Endothelial cell (in vitro differentiated cells): ENCODE results near the gene USP31. TPM values are rescaled to one million over a fixed set of nuclear protein-coding genes. Genes with fewer than 3 reads are reported as not detected.

Source experiments
- DNase-seq: peaks from one replicate; pipeline ENCODE4 v3.0.0; 2021; ENCODE audit warnings: low spot score
- H3K27ac Mint-ChIP-seq: one replicate; pipeline ENCODE4 v1.8.0; 2021; ENCODE audit warnings: mixed read lengths, inconsistent platforms; ENCODE audit not compliant: unreplicated experiment
- H3K27me3 Mint-ChIP-seq: one replicate; pipeline ENCODE4 v1.8.0; 2021; ENCODE audit warnings: mild to moderate bottlenecking, moderate library complexity, mixed read lengths, inconsistent platforms; ENCODE audit not compliant: unreplicated experiment
- H3K36me3 Mint-ChIP-seq: one replicate; pipeline ENCODE4 v1.8.0; 2021; ENCODE audit warnings: mild to moderate bottlenecking, low read depth, mixed read lengths, inconsistent platforms; ENCODE audit not compliant: unreplicated experiment
- H3K4me1 Mint-ChIP-seq: one replicate; pipeline ENCODE4 v1.8.0; 2021; ENCODE audit warnings: mild to moderate bottlenecking, mixed read lengths, inconsistent platforms; ENCODE audit not compliant: unreplicated experiment
- H3K4me3 Mint-ChIP-seq: one replicate; pipeline ENCODE4 v1.8.0; 2021; ENCODE audit warnings: mild to moderate bottlenecking, mixed read lengths, inconsistent platforms; ENCODE audit not compliant: unreplicated experiment
- H3K9me3 Mint-ChIP-seq: one replicate; pipeline ENCODE4 v1.8.0; 2021; ENCODE audit warnings: mixed read lengths, inconsistent platforms; ENCODE audit not compliant: unreplicated experiment
- CTCF ChIP-seq: fragments of 200-600 bp; sonication (generic); IDR thresholded peaks from one replicate; pipeline ENCODE4 v1.5.0; 2021; ENCODE audit warnings: antibody characterized with exemption; ENCODE audit not compliant: unreplicated experiment
- total RNA-seq: library from RNA; stranded (reverse); fragmentation: NEBNext Ultra II Directional; extraction: Animal tissue kit (Norgen Biotek cat#: 25700); gene quantifications from one replicate; pipeline ENCODE4 v1.2.1, GENCODE V29; 2021; ENCODE audit not compliant: unreplicated experiment

Gene USP31
- total RNA-seq, 1 donor from 2014 or later, result 32.0 TPM

- no peak overlapping the region for H3K4me3 Mint-ChIP-seq
- H3K4me1 Mint-ChIP-seq, result no peaks in the 10 kb centered on the region
- TF ChIP-seq CTCF, result no peak
- no peaks in the 10 kb centered on the region for H3K36me3 Mint-ChIP-seq
- no peak overlapping the region for H3K27ac Mint-ChIP-seq
- H3K27me3 Mint-ChIP-seq, result no peaks in the 10 kb centered on the region
- H3K9me3 Mint-ChIP-seq, result no peaks in the 10 kb centered on the region
- no peak for DNase-seq
Measured at GRCh38 chr16:23172994-23173393, 23.7 kb upstream of the USP31 start.

- Mint-ChIP-seq H3K9me3 (no peaks in the 10 kb centered on the region), H3K27ac (no peak overlapping the region), H3K4me1 (no peaks in the 10 kb centered on the region), H3K4me3 (no peak overlapping the region), H3K36me3 (no peaks in the 10 kb centered on the region), H3K27me3 (no peaks in the 10 kb centered on the region)
- no peak for TF ChIP-seq CTCF
- DNase-seq, result no peak
Measured at GRCh38 chr16:23172583-23172982, 23.3 kb upstream of the USP31 start.

- H3K4me1 Mint-ChIP-seq, result no peaks in the 10 kb centered on the region
- H3K27ac Mint-ChIP-seq, result no peak overlapping the region
- DNase-seq, result no peak
- H3K9me3 Mint-ChIP-seq, result no peaks in the 10 kb centered on the region
- no peaks in the 10 kb centered on the region for H3K36me3 Mint-ChIP-seq
- H3K4me3 Mint-ChIP-seq, result no peak overlapping the region
- no peak for TF ChIP-seq CTCF
- no peaks in the 10 kb centered on the region for H3K27me3 Mint-ChIP-seq
Measured at GRCh38 chr16:23164736-23165135, 15.5 kb upstream of the USP31 start.

- Mint-ChIP-seq H3K36me3 (no peaks in the 10 kb centered on the region), H3K27me3 (no peaks in the 10 kb centered on the region), H3K27ac (no peak overlapping the region), H3K4me1 (no peaks in the 10 kb centered on the region), H3K9me3 (no peaks in the 10 kb centered on the region), H3K4me3 (no peak overlapping the region)
- DNase-seq, result no peak
- TF ChIP-seq CTCF, result no peak
Measured at GRCh38 chr16:23163921-23164320, 14.7 kb upstream of the USP31 start.

- no peaks in the 10 kb centered on the region for H3K9me3 Mint-ChIP-seq
- H3K36me3 Mint-ChIP-seq, result no peaks in the 10 kb centered on the region
- peaks cover 6% of the 10 kb centered on the region for H3K4me1 Mint-ChIP-seq
- no peak for DNase-seq
- TF ChIP-seq CTCF, result no peak
- no peak overlapping the region for H3K4me3 Mint-ChIP-seq
- H3K27me3 Mint-ChIP-seq, result no peaks in the 10 kb centered on the region
- no peak overlapping the region for H3K27ac Mint-ChIP-seq
Measured at GRCh38 chr16:23160574-23160973, 11.3 kb upstream of the USP31 start.
